ENCODE results near the gene LALBA. TPM values are rescaled to one million over a fixed set of nuclear protein-coding genes. Genes with fewer than 3 reads are reported as not detected.

Gene LALBA
- total RNA-seq, 1 experiment from 2014 or later = not detected

DNA sequence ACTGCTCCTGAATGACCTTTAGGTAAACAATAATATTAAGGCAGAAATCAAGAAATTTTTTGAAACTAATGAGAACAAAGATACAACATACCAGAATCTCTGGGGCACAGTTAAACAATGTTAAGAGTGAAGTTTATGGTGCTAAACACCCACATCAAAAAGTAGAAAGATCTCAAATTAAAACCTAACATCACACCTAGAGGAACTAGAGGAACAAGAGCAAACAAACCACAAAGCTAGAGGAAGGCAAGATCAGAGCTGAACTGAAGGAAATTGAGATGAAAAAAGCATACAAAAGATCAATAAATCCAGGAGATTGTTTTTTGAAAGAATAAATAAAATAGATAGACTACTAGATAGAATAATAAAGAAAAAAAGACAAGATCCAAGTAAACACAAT lies 37.2 kb downstream of the LALBA start:
- no peaks in the 10 kb centered on the region for H3K9me3 ChIP-seq (ENCODE audit: control insufficient read depth, insufficient read depth, low read depth, low read length)
- BruUV-seq (replicated peaks) = no TSS peak
- ATAC-seq (no peak), DNase-seq (ENCODE audit: low read depth, low spot score) (no peak)
- in situ Hi-C loops (cut with HindIII; ENCODE audit: low pct_unique_long_range_greater_than_20kb, low sequenced_read_pairs) = no loop called here
- H3K27ac ChIP-seq (ENCODE audit: low read length) = no peak overlapping the region
- ChIA-PET CTCF (no interaction called here), POLR2A (no interaction called here)
- intact Hi-C loops (cut with micrococcal nuclease; ENCODE audit: unreplicated experiment) = no loop called here
- no peaks in the 10 kb centered on the region for H3K36me3 ChIP-seq (ENCODE audit: control insufficient read depth, insufficient read depth, low read length)
- H3K27me3 ChIP-seq (ENCODE audit: control insufficient read depth, insufficient read depth, low read length) = no peaks in the 10 kb centered on the region
- no peaks in the 10 kb centered on the region for H3K4me1 ChIP-seq (ENCODE audit: control insufficient read depth, insufficient read depth, low read length)
- H3K4me3 ChIP-seq (ENCODE audit: low read depth in 2 of 2, low read length in 2 of 2) = no peak overlapping the region
- TF ChIP-seq SIN3A (IDR thresholded peaks at IDR 0.05; ENCODE audit: borderline replicate concordance, insufficient read depth, low read depth, low read length) (no peak), POLR2AphosphoS5 (IDR thresholded peaks at IDR 0.05; ENCODE audit: low read depth, low read length) (no peak), TCF7L2 (IDR thresholded peaks at IDR 0.05; ENCODE audit: low read depth, low read length) (no peak)
- TF ChIP-seq, protein P1, sequence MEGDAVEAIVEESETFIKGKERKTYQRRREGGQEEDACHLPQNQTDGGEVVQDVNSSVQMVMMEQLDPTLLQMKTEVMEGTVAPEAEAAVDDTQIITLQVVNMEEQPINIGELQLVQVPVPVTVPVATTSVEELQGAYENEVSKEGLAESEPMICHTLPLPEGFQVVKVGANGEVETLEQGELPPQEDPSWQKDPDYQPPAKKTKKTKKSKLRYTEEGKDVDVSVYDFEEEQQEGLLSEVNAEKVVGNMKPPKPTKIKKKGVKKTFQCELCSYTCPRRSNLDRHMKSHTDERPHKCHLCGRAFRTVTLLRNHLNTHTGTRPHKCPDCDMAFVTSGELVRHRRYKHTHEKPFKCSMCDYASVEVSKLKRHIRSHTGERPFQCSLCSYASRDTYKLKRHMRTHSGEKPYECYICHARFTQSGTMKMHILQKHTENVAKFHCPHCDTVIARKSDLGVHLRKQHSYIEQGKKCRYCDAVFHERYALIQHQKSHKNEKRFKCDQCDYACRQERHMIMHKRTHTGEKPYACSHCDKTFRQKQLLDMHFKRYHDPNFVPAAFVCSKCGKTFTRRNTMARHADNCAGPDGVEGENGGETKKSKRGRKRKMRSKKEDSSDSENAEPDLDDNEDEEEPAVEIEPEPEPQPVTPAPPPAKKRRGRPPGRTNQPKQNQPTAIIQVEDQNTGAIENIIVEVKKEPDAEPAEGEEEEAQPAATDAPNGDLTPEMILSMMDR (IDR thresholded peaks at IDR 0.05) = no peak
- TF ChIP-seq, protein P2, sequence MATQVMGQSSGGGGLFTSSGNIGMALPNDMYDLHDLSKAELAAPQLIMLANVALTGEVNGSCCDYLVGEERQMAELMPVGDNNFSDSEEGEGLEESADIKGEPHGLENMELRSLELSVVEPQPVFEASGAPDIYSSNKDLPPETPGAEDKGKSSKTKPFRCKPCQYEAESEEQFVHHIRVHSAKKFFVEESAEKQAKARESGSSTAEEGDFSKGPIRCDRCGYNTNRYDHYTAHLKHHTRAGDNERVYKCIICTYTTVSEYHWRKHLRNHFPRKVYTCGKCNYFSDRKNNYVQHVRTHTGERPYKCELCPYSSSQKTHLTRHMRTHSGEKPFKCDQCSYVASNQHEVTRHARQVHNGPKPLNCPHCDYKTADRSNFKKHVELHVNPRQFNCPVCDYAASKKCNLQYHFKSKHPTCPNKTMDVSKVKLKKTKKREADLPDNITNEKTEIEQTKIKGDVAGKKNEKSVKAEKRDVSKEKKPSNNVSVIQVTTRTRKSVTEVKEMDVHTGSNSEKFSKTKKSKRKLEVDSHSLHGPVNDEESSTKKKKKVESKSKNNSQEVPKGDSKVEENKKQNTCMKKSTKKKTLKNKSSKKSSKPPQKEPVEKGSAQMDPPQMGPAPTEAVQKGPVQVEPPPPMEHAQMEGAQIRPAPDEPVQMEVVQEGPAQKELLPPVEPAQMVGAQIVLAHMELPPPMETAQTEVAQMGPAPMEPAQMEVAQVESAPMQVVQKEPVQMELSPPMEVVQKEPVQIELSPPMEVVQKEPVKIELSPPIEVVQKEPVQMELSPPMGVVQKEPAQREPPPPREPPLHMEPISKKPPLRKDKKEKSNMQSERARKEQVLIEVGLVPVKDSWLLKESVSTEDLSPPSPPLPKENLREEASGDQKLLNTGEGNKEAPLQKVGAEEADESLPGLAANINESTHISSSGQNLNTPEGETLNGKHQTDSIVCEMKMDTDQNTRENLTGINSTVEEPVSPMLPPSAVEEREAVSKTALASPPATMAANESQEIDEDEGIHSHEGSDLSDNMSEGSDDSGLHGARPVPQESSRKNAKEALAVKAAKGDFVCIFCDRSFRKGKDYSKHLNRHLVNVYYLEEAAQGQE (IDR thresholded peaks at IDR 0.05; ENCODE audit: insufficient read depth in 1 of 2, low read depth in 2 of 2, low read length in 1 of 2) = no peak

DNA sequence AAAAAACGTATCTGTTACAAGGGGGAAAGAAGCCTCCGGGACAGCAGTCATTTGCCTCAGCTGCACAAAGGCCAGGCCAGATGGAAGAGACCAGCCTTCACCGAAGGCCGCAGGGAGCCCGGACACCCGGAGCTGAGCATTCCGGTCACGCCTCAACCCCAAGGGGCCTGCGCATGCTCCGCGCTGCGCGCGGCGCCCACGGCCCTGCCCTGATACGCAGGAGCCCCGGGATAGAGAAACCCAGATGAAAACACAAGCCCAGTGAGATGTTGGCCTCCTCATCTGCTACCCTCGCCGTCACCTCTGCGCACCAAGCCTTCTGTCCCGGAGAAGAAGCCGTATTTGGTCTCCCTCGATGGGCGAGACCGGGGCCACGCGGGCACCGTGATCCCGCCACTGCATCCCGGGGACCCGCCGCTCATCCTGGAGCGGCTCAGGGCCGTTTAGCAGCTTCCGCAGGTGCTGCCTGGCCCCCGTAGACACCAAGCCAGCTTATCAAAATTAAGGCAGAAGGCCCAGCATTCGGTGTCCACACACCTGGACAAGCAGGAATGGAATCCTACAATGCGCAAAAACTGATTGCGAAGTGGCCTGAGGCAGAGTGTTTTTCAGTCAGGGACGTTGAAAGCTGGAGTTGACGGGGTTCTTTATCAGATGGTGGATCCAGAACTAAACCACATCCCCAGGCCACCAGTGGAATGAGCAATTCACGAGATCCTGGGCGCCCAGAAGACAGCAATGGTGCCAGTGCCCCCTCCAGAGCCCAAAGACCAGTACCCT lies 41.8 kb downstream of the LALBA start:
- in situ Hi-C loops (cut with HindIII; ENCODE audit: low pct_unique_long_range_greater_than_20kb, low sequenced_read_pairs) (no loop called here), intact Hi-C loops (cut with micrococcal nuclease; ENCODE audit: unreplicated experiment) (no loop called here)
- Histone ChIP-seq H3K27me3 (ENCODE audit: control insufficient read depth, insufficient read depth, low read length) (no peaks in the 10 kb centered on the region; the same call in 1 of the 2 replicates), H3K27ac (ENCODE audit: low read length) (no peak overlapping the region), H3K4me1 (ENCODE audit: control insufficient read depth, insufficient read depth, low read length) (no peaks in the 10 kb centered on the region), H3K36me3 (ENCODE audit: control insufficient read depth, insufficient read depth, low read length) (no peaks in the 10 kb centered on the region), H3K4me3 (ENCODE audit: low read depth in 2 of 2, low read length in 2 of 2) (no peak overlapping the region), H3K9me3 (ENCODE audit: control insufficient read depth, insufficient read depth, low read depth, low read length) (no peaks in the 10 kb centered on the region)
- ATAC-seq (no peak), DNase-seq (ENCODE audit: low read depth, low spot score) (no peak)
- BruUV-seq (replicated peaks) = no TSS peak
- ChIA-PET CTCF (no interaction called here), POLR2A (no interaction called here)
- TF ChIP-seq TCF7L2 (IDR thresholded peaks at IDR 0.05; ENCODE audit: low read depth, low read length) (no peak), SIN3A (IDR thresholded peaks at IDR 0.05; ENCODE audit: borderline replicate concordance, insufficient read depth, low read depth, low read length) (no peak), POLR2AphosphoS5 (IDR thresholded peaks at IDR 0.05; ENCODE audit: low read depth, low read length) (no peak)

DNA sequence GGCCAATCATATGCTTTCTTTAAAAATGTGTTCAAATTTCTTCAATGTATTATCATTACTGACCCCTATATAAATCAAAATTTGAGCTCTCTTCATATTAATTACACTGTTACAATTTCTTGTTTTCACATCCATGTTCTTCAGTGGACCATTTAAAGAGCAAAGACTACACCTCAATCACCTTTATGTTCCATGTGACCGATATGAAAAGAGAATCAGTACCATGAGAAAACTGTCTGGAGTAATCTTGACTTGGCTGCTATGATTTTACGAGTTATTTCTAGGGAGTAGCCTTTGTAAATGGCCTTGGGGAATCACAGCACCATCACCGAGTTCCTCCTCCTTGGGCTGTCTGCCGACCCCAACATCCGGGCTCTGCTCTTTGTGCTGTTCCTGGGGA lies 44.5 kb downstream of the LALBA start, which contains the start of gene OR8S1:
OR8S1 (plus strand) TSS at position 301 of the 400 bp plus-strand sequence; CDS start at position 301, 0 bp downstream.
- POLR2A ChIA-PET = no interaction called here
- no peaks in the 10 kb centered on the region for H3K4me1 ChIP-seq (ENCODE audit: control insufficient read depth, insufficient read depth, low read length)
- H3K27me3 ChIP-seq (ENCODE audit: control insufficient read depth, insufficient read depth, low read length) = no peaks in the 10 kb centered on the region; the same call in 1 of the 2 replicates
- no peak within 1 kb of the TSS for H3K4me3 ChIP-seq (ENCODE audit: low read depth in 2 of 2, low read length in 2 of 2)
- H3K9me3 ChIP-seq (ENCODE audit: control insufficient read depth, insufficient read depth, low read depth, low read length) = no peaks in the 10 kb centered on the region
- intact Hi-C loops (cut with micrococcal nuclease; ENCODE audit: unreplicated experiment) (no loop called here), in situ Hi-C loops (cut with HindIII; ENCODE audit: low pct_unique_long_range_greater_than_20kb, low sequenced_read_pairs) (no loop called here)
- DNase-seq (ENCODE audit: low read depth, low spot score) (no peak), ATAC-seq (no peak)
- TF ChIP-seq, protein P2 (IDR thresholded peaks at IDR 0.05; ENCODE audit: insufficient read depth in 1 of 2, low read depth in 2 of 2, low read length in 1 of 2) = no peak
- TF ChIP-seq, protein P1 (IDR thresholded peaks at IDR 0.05) = no peak
- TF ChIP-seq POLR2AphosphoS5 (IDR thresholded peaks at IDR 0.05; ENCODE audit: low read depth, low read length) = no peak
- TF ChIP-seq SIN3A (IDR thresholded peaks at IDR 0.05; ENCODE audit: borderline replicate concordance, insufficient read depth, low read depth, low read length) = no peak
- TF ChIP-seq TCF7L2 (IDR thresholded peaks at IDR 0.05; ENCODE audit: low read depth, low read length) = no peak
- no peak within 1 kb of the TSS for H3K27ac ChIP-seq (ENCODE audit: low read length)
- BruUV-seq (replicated peaks) = no TSS peak
- CTCF ChIA-PET = no interaction called here
- H3K36me3 ChIP-seq (ENCODE audit: control insufficient read depth, insufficient read depth, low read length) = no peaks in the 10 kb centered on the region
